Measurements from ENCODE around the gene CEP162. TPM values are rescaled to one million over a fixed set of nuclear protein-coding genes. Genes with fewer than 3 reads are reported as not detected.

CEP162 gene, protein sequence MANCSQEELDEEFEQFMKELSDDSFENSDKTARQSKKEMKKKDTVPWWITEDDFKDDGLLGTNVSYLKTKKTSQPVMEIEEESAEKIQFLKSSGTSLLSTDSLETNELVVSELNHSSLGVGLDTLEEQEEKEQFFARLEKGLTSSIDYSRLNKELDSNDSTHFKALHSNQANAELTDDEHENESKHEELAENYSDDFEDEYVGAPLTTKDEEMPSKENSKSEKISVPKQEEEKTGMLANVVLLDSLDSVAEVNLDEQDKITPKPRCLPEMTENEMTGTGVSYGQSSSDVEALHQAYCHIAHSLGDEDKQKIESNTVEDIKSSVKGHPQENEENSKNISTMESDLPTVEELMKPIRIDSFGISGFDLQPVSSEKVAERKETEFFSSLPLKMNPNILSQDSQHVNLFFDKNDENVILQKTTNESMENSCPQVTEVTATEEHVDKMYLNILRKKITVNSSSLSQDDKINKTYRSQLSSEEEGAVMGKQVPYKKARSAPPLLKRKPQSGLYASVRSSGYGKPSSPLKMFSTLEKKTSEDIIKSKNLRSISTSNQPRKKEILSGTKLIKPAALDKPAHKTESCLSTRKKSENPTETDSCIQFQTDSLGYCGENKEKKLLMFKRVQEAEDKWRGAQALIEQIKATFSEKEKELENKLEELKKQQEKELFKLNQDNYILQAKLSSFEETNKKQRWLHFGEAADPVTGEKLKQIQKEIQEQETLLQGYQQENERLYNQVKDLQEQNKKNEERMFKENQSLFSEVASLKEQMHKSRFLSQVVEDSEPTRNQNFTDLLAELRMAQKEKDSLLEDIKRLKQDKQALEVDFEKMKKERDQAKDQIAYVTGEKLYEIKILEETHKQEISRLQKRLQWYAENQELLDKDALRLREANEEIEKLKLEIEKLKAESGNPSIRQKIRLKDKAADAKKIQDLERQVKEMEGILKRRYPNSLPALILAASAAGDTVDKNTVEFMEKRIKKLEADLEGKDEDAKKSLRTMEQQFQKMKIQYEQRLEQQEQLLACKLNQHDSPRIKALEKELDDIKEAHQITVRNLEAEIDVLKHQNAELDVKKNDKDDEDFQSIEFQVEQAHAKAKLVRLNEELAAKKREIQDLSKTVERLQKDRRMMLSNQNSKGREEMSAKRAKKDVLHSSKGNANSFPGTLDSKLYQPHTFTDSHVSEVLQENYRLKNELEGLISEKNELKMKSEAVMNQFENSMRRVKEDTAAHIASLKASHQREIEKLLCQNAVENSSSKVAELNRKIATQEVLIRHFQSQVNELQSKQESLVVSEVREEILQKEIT (N-terminal part only)
- total RNA-seq, result 10 to 100 TPM in 1 of 3 donors, 1 to 10 TPM in 2; 7.5 to 13.0 (median 9.5) TPM
- long read RNA-seq, donor 1, full-length matches to known transcripts, result 1 of 4 reads
- long read RNA-seq, donor 1, partial matches to known transcripts, result 1 of 4 reads
- long read RNA-seq, donor 1, other reads (novel, unspliced or antisense), result 2 of 4 reads
- long read RNA-seq, donor 2, partial matches to known transcripts, result 1 of 2 reads
- long read RNA-seq, donor 2, other reads (novel, unspliced or antisense), result 1 of 2 reads

DNA sequence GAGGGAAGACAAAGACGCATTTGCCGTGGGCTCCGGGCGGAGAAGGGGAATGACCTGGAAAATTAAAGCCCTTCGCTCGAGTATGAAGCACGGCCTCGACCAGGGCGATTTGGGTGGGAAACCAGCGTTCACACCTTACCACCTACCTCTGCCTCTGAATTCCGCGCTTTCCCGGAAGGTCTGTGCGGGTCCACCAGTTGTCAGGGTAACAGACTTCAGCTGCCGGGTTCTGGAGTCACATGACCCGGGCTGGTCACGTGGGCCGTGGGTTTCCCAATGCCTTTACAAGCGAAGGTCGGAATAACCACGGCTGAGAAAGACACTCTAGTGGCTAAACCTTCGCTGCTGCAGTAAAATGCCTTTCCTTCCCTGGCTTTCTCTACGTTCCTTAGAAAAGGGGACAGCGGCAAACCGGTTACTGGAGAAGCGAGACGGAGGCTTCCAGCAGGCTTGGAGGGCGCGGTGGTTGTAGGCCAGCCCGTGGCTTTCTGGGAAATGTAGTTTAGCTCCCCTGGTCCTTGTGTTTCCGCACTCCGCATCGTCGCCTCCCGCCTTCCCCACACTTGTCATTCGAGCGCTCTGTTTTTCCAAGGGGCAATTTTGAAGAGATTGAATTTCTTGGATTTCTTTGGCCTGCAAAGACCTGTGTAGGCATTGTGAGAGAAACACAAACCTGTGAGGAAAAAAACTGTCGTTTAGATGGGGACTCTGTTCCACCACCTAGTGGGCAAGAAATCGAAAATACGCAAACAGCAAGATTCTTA, at the start of gene CEP162:
Gene CEP162 (minus strand): TSS at position 210 of the 764 bp plus-strand sequence. CDS start 1,250 bp downstream, outside the sequence.
- DNase-seq (peak; percentile 92 to 98 (median 95)), ATAC-seq (peak; percentile 97)
- Histone ChIP-seq H3K9me3 (no peaks in the 10 kb centered on the region), H3K36me3 (ENCODE audit: low read depth) (no peaks in the 10 kb centered on the region), H3K4me3 (peak within 1 kb of the TSS; percentile 48), H3K4me1 (ENCODE audit: low read depth) (no peaks in the 10 kb centered on the region)
- TF ChIP-seq, protein P1, sequence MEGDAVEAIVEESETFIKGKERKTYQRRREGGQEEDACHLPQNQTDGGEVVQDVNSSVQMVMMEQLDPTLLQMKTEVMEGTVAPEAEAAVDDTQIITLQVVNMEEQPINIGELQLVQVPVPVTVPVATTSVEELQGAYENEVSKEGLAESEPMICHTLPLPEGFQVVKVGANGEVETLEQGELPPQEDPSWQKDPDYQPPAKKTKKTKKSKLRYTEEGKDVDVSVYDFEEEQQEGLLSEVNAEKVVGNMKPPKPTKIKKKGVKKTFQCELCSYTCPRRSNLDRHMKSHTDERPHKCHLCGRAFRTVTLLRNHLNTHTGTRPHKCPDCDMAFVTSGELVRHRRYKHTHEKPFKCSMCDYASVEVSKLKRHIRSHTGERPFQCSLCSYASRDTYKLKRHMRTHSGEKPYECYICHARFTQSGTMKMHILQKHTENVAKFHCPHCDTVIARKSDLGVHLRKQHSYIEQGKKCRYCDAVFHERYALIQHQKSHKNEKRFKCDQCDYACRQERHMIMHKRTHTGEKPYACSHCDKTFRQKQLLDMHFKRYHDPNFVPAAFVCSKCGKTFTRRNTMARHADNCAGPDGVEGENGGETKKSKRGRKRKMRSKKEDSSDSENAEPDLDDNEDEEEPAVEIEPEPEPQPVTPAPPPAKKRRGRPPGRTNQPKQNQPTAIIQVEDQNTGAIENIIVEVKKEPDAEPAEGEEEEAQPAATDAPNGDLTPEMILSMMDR (IDR thresholded peaks at IDR 0.05), result no peak
- intact Hi-C loops (cut with DNase I, micrococcal nuclease), result loop anchor here (5.0 to 10.0 kb wide), 2 partner anchors 343 to 345 kb away; no protein-coding TSS in a partner anchor

DNA sequence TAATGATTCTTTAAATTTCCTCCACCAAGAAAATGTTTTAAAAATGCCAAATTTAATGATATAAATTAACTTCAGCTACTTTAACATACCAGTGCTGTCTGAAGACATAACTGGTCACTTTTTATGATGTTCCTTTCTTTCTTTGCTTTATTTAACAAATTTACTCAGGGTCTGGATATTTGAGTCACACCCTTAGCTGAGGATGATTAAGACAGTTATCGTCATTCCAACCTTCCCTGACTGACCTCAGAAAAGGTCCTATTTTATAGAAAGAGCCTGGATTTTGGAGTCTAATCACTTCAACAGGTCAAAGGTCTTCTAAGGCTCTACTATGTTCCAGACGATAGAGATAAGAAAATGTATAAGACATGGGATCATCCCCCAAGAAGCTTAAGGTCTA, 47.4 kb upstream of the CEP162 start:
- H3K4me3 ChIP-seq, result no peak overlapping the region
- H3K36me3 ChIP-seq (ENCODE audit: low read depth), result no peaks in the 10 kb centered on the region
- DNase-seq (no peak), ATAC-seq (no peak)
- H3K4me1 ChIP-seq (ENCODE audit: low read depth), result no peaks in the 10 kb centered on the region
- TF ChIP-seq, protein P1 (IDR thresholded peaks at IDR 0.05), result no peak
- no peaks in the 10 kb centered on the region for H3K9me3 ChIP-seq
- intact Hi-C loops (cut with DNase I, micrococcal nuclease), result no loop called here

DNA sequence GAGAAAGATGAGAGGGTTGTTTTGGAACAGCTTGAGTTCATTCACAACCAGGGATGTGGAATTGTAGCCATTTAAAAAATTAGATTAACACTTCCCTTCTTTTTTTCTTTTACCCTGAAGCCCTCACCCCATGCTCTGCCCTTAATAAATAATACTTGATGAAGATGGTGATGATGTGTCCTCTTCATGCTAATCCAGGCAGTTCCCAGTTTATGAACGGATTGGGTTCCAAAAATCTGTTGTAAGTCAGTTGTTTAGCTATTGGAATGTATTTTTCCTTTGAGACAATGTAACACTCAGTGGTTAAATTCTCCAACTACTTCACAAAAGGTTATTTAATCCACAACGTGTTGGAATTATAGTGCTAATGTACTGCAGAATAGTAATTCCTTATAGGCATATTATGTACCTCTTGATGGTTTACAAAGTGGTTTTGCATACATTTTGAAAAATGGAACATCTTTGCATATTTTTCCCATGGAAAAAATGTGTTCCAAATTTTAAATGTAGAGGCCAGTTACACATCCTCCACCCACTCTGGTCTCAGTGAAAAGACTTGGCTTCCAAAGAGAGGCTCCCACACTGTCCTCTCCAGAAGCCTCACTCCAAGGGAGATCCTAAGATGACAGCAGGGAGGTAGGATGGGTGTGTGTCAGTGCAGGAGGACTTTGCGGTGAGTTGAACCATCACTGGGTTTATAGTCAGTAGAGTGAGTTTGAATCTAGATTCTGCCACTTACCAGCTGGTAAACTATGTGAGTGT, 45.8 kb upstream of the CEP162 start:
- H3K4me3 ChIP-seq, result no peak overlapping the region
- ATAC-seq, result no peak
- no peak for DNase-seq
- H3K4me1 ChIP-seq (ENCODE audit: low read depth), result no peaks in the 10 kb centered on the region
- intact Hi-C loops (cut with DNase I, micrococcal nuclease), result no loop called here
- H3K9me3 ChIP-seq, result no peaks in the 10 kb centered on the region
- no peaks in the 10 kb centered on the region for H3K36me3 ChIP-seq (ENCODE audit: low read depth)
- TF ChIP-seq, protein P1 (IDR thresholded peaks at IDR 0.05), result no peak

DNA sequence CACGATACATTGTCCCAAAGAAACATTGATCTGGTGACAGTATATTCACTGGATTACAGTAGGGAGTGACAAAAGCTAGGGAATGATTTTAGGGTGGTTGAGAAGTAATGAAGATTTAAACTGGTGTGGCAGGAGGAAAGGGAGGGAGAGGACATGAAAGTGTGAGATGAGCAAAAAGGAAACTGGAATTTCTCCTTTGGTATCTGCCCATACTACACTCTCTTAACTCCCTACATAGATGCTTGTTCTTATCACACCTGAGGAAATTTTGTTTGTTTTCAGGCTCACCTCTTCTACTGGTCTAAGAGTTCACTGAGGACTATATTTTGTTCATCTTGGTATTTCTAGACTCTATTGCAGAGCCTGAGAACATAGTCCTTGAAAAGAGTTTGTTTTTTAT, 44.9 kb upstream of the CEP162 start:
- TF ChIP-seq, protein P1 (IDR thresholded peaks at IDR 0.05), result no peak
- ATAC-seq, result no peak

More for the DNA sequence above, 44.9 kb upstream of the CEP162 start:
- Histone ChIP-seq H3K9me3 (no peaks in the 10 kb centered on the region), H3K4me3 (no peak overlapping the region), H3K36me3 (ENCODE audit: low read depth) (no peaks in the 10 kb centered on the region), H3K4me1 (ENCODE audit: low read depth) (no peaks in the 10 kb centered on the region)
- no peak for DNase-seq
- intact Hi-C loops (cut with DNase I, micrococcal nuclease), result no loop called here
